Measurements from ENCODE around the gene CTXND2. TPM values are rescaled to one million over a fixed set of nuclear protein-coding genes. Genes with fewer than 3 reads are reported as not detected.
"Not testable (repeated sequence)": the region's sequence is repeated elsewhere in the genome, so short reads cannot be mapped to it uniquely, and the experiment has no call there.

CTXND2 gene
- total RNA-seq, 1 donor from 2014 or later: not detected

DNA sequence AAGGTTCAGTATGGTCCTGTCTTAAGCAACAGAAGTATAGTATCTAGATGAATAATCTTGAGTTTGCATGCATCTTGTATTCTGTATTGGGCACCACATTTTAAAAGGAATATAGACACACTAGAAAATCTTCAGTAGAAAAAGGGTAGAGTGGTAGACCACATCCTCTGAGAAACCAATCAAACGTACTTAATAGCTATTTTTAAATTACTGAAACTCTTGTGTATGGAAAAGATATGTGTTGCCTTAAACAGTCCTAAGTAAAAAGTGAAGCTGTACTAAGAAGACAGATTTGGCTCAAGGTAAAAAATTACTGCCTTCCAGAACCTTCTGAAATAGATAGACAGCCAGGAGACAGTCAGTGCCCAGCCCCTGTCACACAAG lies 3.1 kb downstream of the CTXND2 start:
- Mint-ChIP-seq H3K9me3 (ENCODE audit: unreplicated experiment) (no peaks in the 10 kb centered on the region), H3K27ac (ENCODE audit: unreplicated experiment) (no peak overlapping the region), H3K27me3 (ENCODE audit: unreplicated experiment) (no peaks in the 10 kb centered on the region), H3K4me3 (ENCODE audit: unreplicated experiment) (no peak overlapping the region), H3K36me3 (ENCODE audit: low read depth, unreplicated experiment) (no peaks in the 10 kb centered on the region), H3K4me1 (ENCODE audit: unreplicated experiment) (no peaks in the 10 kb centered on the region)
- DNase-seq (ENCODE audit: low spot score): no peak
- TF ChIP-seq, protein P1, sequence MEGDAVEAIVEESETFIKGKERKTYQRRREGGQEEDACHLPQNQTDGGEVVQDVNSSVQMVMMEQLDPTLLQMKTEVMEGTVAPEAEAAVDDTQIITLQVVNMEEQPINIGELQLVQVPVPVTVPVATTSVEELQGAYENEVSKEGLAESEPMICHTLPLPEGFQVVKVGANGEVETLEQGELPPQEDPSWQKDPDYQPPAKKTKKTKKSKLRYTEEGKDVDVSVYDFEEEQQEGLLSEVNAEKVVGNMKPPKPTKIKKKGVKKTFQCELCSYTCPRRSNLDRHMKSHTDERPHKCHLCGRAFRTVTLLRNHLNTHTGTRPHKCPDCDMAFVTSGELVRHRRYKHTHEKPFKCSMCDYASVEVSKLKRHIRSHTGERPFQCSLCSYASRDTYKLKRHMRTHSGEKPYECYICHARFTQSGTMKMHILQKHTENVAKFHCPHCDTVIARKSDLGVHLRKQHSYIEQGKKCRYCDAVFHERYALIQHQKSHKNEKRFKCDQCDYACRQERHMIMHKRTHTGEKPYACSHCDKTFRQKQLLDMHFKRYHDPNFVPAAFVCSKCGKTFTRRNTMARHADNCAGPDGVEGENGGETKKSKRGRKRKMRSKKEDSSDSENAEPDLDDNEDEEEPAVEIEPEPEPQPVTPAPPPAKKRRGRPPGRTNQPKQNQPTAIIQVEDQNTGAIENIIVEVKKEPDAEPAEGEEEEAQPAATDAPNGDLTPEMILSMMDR (IDR thresholded peaks at IDR 0.05; ENCODE audit: unreplicated experiment): no peak

GRCh38 chr1:150893336-150893913 lies 6.5 kb downstream of the CTXND2 start:
- Mint-ChIP-seq H3K9me3 (ENCODE audit: unreplicated experiment) (no peaks in the 10 kb centered on the region), H3K27me3 (ENCODE audit: unreplicated experiment) (no peaks in the 10 kb centered on the region), H3K4me1 (ENCODE audit: unreplicated experiment) (no peaks in the 10 kb centered on the region), H3K36me3 (ENCODE audit: low read depth, unreplicated experiment) (no peaks in the 10 kb centered on the region), H3K27ac (ENCODE audit: unreplicated experiment) (no peak overlapping the region), H3K4me3 (ENCODE audit: unreplicated experiment) (no peak overlapping the region)
- DNase-seq (ENCODE audit: low spot score): no peak
- TF ChIP-seq, protein P1 (IDR thresholded peaks at IDR 0.05; ENCODE audit: unreplicated experiment): no peak

DNA sequence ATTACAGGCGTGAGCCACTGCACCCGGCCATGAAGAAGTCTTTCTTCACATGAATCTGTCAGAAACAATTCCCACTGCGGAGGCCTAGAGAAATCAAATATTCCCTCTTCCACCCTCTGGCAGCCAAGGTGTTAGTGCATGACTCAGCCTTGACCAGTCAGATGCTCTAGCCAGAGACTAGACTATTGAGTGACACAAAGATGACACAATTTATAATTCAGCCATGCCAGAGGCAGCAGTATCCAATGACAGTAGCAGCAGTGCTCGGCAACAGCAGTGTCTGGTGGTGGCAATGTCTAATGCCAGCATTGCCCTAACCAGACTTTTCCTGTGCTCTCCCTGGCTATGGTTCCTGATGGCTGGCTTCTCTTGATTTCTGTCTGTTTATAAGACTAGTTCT lies 8.7 kb downstream of the CTXND2 start:
- no peak for DNase-seq (ENCODE audit: low spot score)
- H3K4me3 Mint-ChIP-seq (ENCODE audit: unreplicated experiment): no peak overlapping the region

DNA sequence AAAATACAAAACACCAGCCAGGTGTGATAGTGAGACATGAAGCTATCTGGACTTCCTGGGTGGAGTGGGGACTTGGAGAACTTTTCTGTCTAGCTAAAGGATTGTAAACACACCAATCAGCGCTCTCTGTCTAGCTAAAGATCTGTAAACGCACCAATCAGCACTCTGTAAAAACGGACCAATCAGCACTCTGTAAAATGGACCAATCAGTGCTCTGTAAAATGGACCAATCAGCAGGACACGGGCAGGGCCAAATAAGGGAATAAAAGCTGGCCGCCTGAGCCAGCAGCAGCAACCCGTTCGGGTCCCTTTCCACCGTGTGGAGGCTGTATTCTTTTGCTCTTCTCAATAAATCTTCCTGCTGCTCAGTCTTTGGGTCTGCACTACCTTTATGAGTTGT lies 12.9 kb downstream of the CTXND2 start:
- not testable (repeated sequence) for H3K27me3 Mint-ChIP-seq (ENCODE audit: unreplicated experiment); H3K27ac Mint-ChIP-seq (ENCODE audit: unreplicated experiment); H3K4me1 Mint-ChIP-seq (ENCODE audit: unreplicated experiment); H3K4me3 Mint-ChIP-seq (ENCODE audit: unreplicated experiment); DNase-seq (ENCODE audit: low spot score); H3K9me3 Mint-ChIP-seq (ENCODE audit: unreplicated experiment); H3K36me3 Mint-ChIP-seq (ENCODE audit: low read depth, unreplicated experiment)

More for the DNA sequence above, 8.7 kb downstream of the CTXND2 start:
- no peaks in the 10 kb centered on the region for H3K9me3 Mint-ChIP-seq (ENCODE audit: unreplicated experiment)
- H3K27ac Mint-ChIP-seq (ENCODE audit: unreplicated experiment): no peak overlapping the region
- H3K27me3 Mint-ChIP-seq (ENCODE audit: unreplicated experiment): no peaks in the 10 kb centered on the region
- H3K36me3 Mint-ChIP-seq (ENCODE audit: low read depth, unreplicated experiment): no peaks in the 10 kb centered on the region
- H3K4me1 Mint-ChIP-seq (ENCODE audit: unreplicated experiment): no peaks in the 10 kb centered on the region
- TF ChIP-seq, protein P1 (IDR thresholded peaks at IDR 0.05; ENCODE audit: unreplicated experiment): no peak

GRCh38 chr1:150902346-150902745 lies 15.4 kb downstream of the CTXND2 start:
- no peaks in the 10 kb centered on the region for H3K9me3 Mint-ChIP-seq (ENCODE audit: unreplicated experiment)
- H3K27me3 Mint-ChIP-seq (ENCODE audit: unreplicated experiment): no peaks in the 10 kb centered on the region
- no peak overlapping the region for H3K4me3 Mint-ChIP-seq (ENCODE audit: unreplicated experiment)
- H3K4me1 Mint-ChIP-seq (ENCODE audit: unreplicated experiment): no peaks in the 10 kb centered on the region
- no peaks in the 10 kb centered on the region for H3K36me3 Mint-ChIP-seq (ENCODE audit: low read depth, unreplicated experiment)
- TF ChIP-seq, protein P1 (IDR thresholded peaks at IDR 0.05; ENCODE audit: unreplicated experiment): no peak
- no peak overlapping the region for H3K27ac Mint-ChIP-seq (ENCODE audit: unreplicated experiment)
- no peak for DNase-seq (ENCODE audit: low spot score)

Measured in endothelial cell (in vitro differentiated cells).